Fibroblast of lung (primary cell): ENCODE results near the gene MPRIP. TPM values are rescaled to one million over a fixed set of nuclear protein-coding genes. Genes with fewer than 3 reads are reported as not detected.

Experiments used
- DNase-seq, 2 donors: peaks; one replicate each; pipeline versions ENCODE4 v3.0.0 to v3.0.0-alpha.2; 2010; ENCODE audit warnings: low read depth in 2 of 2
- H2AFZ ChIP-seq: 2 replicates; pipeline ENCODE4 v1.5.1; 2012; ENCODE audit warnings: low read length, control low read depth, inconsistent platforms
- H3K27ac ChIP-seq: 2 replicates; pipeline ENCODE4 v1.5.1; 2011; ENCODE audit warnings: low read length, control low read depth; ENCODE audit not compliant: insufficient read depth
- H3K27me3 ChIP-seq: 2 replicates; pipeline ENCODE4 v1.5.1; 2011; ENCODE audit warnings: mild to moderate bottlenecking, low read length; ENCODE audit not compliant: control insufficient read depth, insufficient read depth
- H3K36me3 ChIP-seq: 2 replicates; pipeline ENCODE4 v1.5.1; 2011; ENCODE audit warnings: low read length; ENCODE audit not compliant: control insufficient read depth, insufficient read depth
- H3K4me1 ChIP-seq: 2 replicates; pipeline ENCODE4 v1.5.1; 2011; ENCODE audit warnings: low read length; ENCODE audit not compliant: control insufficient read depth, insufficient read depth; ENCODE audit errors: extremely low read depth
- H3K4me2 ChIP-seq: 2 replicates; pipeline ENCODE4 v1.5.1; 2011; ENCODE audit warnings: low read length, control low read depth; ENCODE audit not compliant: insufficient read depth; ENCODE audit errors: extremely low read depth
- H3K4me3 ChIP-seq, 4 experiments: fragments of 200-600 bp in 1 of 4; sonication (generic) in 1 of 4; replicated peaks in 1 of 4; 2 replicates each; pipeline ENCODE4 v1.5.1; 2011 to 2016; ENCODE audit warnings: low read length in 4 of 4, low read depth in 3 of 4, mild to moderate bottlenecking in 3 of 4, control low read depth in 2 of 4, inconsistent platforms in 1 of 4, mixed read lengths in 1 of 4; ENCODE audit not compliant: insufficient read depth in 1 of 4; ENCODE audit errors: control extremely low read depth in 1 of 4
- H3K79me2 ChIP-seq: 2 replicates; pipeline ENCODE4 v1.5.1; 2012; ENCODE audit warnings: mild to moderate bottlenecking, low read length, inconsistent platforms; ENCODE audit not compliant: control insufficient read depth, insufficient read depth
- H3K9ac ChIP-seq: 2 replicates; pipeline ENCODE4 v1.5.1; 2011; ENCODE audit warnings: mild to moderate bottlenecking, low read length, control low read depth; ENCODE audit not compliant: insufficient read depth
- H3K9me3 ChIP-seq: 2 replicates; pipeline ENCODE4 v1.5.1; 2012; ENCODE audit warnings: low read depth, low read length; ENCODE audit not compliant: control insufficient read depth, insufficient read depth
- H4K20me1 ChIP-seq: 2 replicates; pipeline ENCODE4 v1.5.1; 2011; ENCODE audit warnings: low read length; ENCODE audit not compliant: control insufficient read depth, insufficient read depth; ENCODE audit errors: extremely low read depth
- CTCF ChIP-seq, 2 donors: IDR thresholded peaks in 1 of 2; conservative IDR thresholded peaks in 1 of 2; 1 replicate in 1 of 2; 2 replicates in 1 of 2; pipeline ENCODE4 v1.5.1; 2011 to 2012; ENCODE audit warnings: low read length in 2 of 2, control low read depth in 1 of 2, inconsistent platforms in 1 of 2, low read depth in 1 of 2, mild to moderate bottlenecking in 1 of 2
- EZH2 ChIP-seq: IDR thresholded peaks from 2 replicates; pipeline ENCODE4 v1.5.1; 2012; ENCODE audit warnings: low read length, control low read depth, mild to moderate bottlenecking; ENCODE audit errors: missing control alignments
- polyA plus RNA-seq, 2 donors: library from polyadenylated mRNA; depleted of rRNA in 1 of 2; stranded (reverse) in 1 of 2; unstranded in 1 of 2; fragments of >200 nt; gene quantifications; 2 replicates each; pipeline ENCODE4 v1.2.1, GENCODE V29; 2011 to 2012; ENCODE audit warnings: missing spikeins in 1 of 2
- total RNA-seq: library from RNA; depleted of rRNA; stranded (reverse); fragments of >200 nt; gene quantifications from 2 replicates; pipeline ENCODE4 v1.2.1, GENCODE V29; 2014

Gene MPRIP
- total and polyA plus RNA-seq, 2 donors (not counting 1 experiment from before 2014, with no cell fraction given) = 104 to 124 TPM

DNA sequence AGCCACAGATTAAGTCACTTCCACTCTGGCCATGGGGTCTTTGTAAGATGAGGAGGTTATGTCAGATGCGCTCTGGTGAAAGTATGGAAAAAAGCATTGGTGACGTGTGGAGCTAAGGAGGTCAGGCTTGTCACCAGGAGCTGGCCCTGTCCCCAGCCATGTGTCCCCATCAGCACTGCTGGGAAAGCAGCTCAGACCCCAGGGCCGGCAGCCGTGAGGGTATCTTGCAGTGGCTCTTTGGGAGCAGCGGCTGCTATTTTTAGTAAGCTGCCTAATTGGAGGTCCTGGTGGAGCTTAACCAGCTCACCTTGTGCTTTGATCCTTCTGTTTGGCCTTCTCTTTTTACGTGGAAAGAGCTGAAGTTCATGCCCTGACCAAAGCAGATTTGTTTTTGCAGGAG lies 60.9 kb downstream of the MPRIP start:
- no peak overlapping the region for H3K9ac ChIP-seq
- H3K27me3 ChIP-seq = no peaks in the 10 kb centered on the region
- peaks cover 16% of the 10 kb centered on the region for H3K4me1 ChIP-seq
- H3K79me2 ChIP-seq = peaks cover 69% of the 10 kb centered on the region
- H2AFZ ChIP-seq = no peak overlapping the region
- H3K27ac ChIP-seq = no peak overlapping the region
- no peaks in the 10 kb centered on the region for H3K36me3 ChIP-seq
- H3K4me2 ChIP-seq = no peak overlapping the region
- H3K4me3 ChIP-seq = no peak overlapping the region
- H3K9me3 ChIP-seq = no peaks in the 10 kb centered on the region
- TF ChIP-seq CTCF (conservative IDR thresholded peaks at IDR 0.05 in 1 of 2, IDR thresholded peaks at IDR 0.05 in 1 of 2; ENCODE audit: low read depth in 1 of 2, low read length in 2 of 2) = no peak
- no peak for TF ChIP-seq EZH2
- no peaks in the 10 kb centered on the region for H4K20me1 ChIP-seq
- no peak for DNase-seq

GRCh38 chr17:17104036-17104435 lies 61.8 kb downstream of the MPRIP start:
- DNase-seq = no peak
- H3K9ac ChIP-seq = no peak overlapping the region
- no peak for TF ChIP-seq CTCF (conservative IDR thresholded peaks at IDR 0.05 in 1 of 2, IDR thresholded peaks at IDR 0.05 in 1 of 2; ENCODE audit: low read depth in 1 of 2, low read length in 2 of 2)
- TF ChIP-seq EZH2 = no peak
- H3K27me3 ChIP-seq = no peaks in the 10 kb centered on the region
- no peak overlapping the region for H3K4me2 ChIP-seq
- peaks cover 21% of the 10 kb centered on the region for H3K4me1 ChIP-seq
- H3K79me2 ChIP-seq = peaks cover 74% of the 10 kb centered on the region
- no peak overlapping the region for H3K27ac ChIP-seq
- H3K9me3 ChIP-seq = no peaks in the 10 kb centered on the region
- no peaks in the 10 kb centered on the region for H3K36me3 ChIP-seq
- H2AFZ ChIP-seq = no peak overlapping the region
- H4K20me1 ChIP-seq = no peaks in the 10 kb centered on the region
- no peak overlapping the region for H3K4me3 ChIP-seq

GRCh38 chr17:17104494-17104893 lies 62.2 kb downstream of the MPRIP start:
- no peak overlapping the region for H3K4me2 ChIP-seq
- H3K27me3 ChIP-seq = no peaks in the 10 kb centered on the region
- H3K27ac ChIP-seq = no peak overlapping the region
- H3K9me3 ChIP-seq = no peaks in the 10 kb centered on the region
- no peak overlapping the region for H2AFZ ChIP-seq
- TF ChIP-seq EZH2 (no peak), CTCF (conservative IDR thresholded peaks at IDR 0.05 in 1 of 2, IDR thresholded peaks at IDR 0.05 in 1 of 2; ENCODE audit: low read depth in 1 of 2, low read length in 2 of 2) (no peak)
- H3K4me1 ChIP-seq = peaks cover 25% of the 10 kb centered on the region
- H3K9ac ChIP-seq = no peak overlapping the region
- H3K79me2 ChIP-seq = peaks cover 74% of the 10 kb centered on the region
- no peak for DNase-seq
- H3K4me3 ChIP-seq = no peak overlapping the region
- H3K36me3 ChIP-seq = no peaks in the 10 kb centered on the region
- no peaks in the 10 kb centered on the region for H4K20me1 ChIP-seq
